ENCODE results near the gene ADGRB2.

- no peak for TF ChIP-seq CTCF (IDR thresholded peaks at IDR 0.05)
- no peak for TF ChIP-seq POLR2A (IDR thresholded peaks at IDR 0.05)
Measured at GRCh38 chr1:31759298-31760023, 4.7 kb downstream of the ADGRB2 start.

Data from esophagus squamous epithelium (tissue), 4 donors.